K562 (cell line): ENCODE results near the gene ZNF544. TPM values are rescaled to one million over a fixed set of nuclear protein-coding genes. Genes with fewer than 3 reads are reported as not detected.
A peak's percentile ranks its signal among the peaks of the same experiment; 100 is the strongest.

Source experiments
- BACH1 ChIP-seq: fragments of 200-800 bp; sonication (Bioruptor generic); IDR thresholded peaks from 2 replicates; pipeline ENCODE4 v1.6.1; 2016; ENCODE audit warnings: missing genetic modification characterization, missing compliant biosample characterization
- CBFB ChIP-seq: sonication (generic); formaldehyde crosslinking; IDR thresholded peaks from 2 replicates; pipeline ENCODE4 v1.4.0; 2020; ENCODE audit warnings: mild to moderate bottlenecking, missing genetic modification reagents
- CHD4 ChIP-seq: fragments of 200-600 bp; sonication (generic); IDR thresholded peaks from 3 replicates; pipeline ENCODE4 v1.6.1; 2012; ENCODE audit warnings: low read depth, mild to moderate bottlenecking, mixed read lengths, low read length, inconsistent platforms; ENCODE audit not compliant: insufficient read depth, insufficient replicate concordance, poor library complexity, severe bottlenecking
- ELK3 ChIP-seq: fragments of 450-650 bp; formaldehyde crosslinking; IDR thresholded peaks from 2 replicates; pipeline ENCODE4 v1.4.0; 2020; ENCODE audit warnings: mild to moderate bottlenecking
- FOXK1 ChIP-seq: sonication (generic); formaldehyde crosslinking; IDR thresholded peaks from 2 replicates; pipeline ENCODE4 v1.8.0; 2022; ENCODE audit warnings: missing genetic modification reagents, mild to moderate bottlenecking, borderline replicate concordance
- GABPB2 ChIP-seq: fragments of 250-450 bp; sonication (Bioruptor Pico); conservative IDR thresholded peaks from 2 replicates; pipeline ENCODE4 v1.5.1; 2021; ENCODE audit warnings: mild to moderate bottlenecking
- HMG20B ChIP-seq: fragments of 250-450 bp; sonication (Bioruptor Pico); IDR thresholded peaks from 2 replicates; pipeline ENCODE4 v1.5.0; 2021; ENCODE audit warnings: mild to moderate bottlenecking
- MITF ChIP-seq: IDR thresholded peaks from 2 replicates; pipeline ENCODE4 v1.6.1; 2014; ENCODE audit warnings: antibody characterized with exemption
- NCOA4 ChIP-seq: fragments of 450-650 bp; IDR thresholded peaks from 2 replicates; pipeline ENCODE4 v1.6.1; 2018; ENCODE audit warnings: mild to moderate bottlenecking; ENCODE audit not compliant: partially characterized antibody
- RERE ChIP-seq: sonication (generic); formaldehyde crosslinking; IDR thresholded peaks from 2 replicates; pipeline ENCODE4 v1.8.0; 2023; ENCODE audit warnings: missing genetic modification reagents, mild to moderate bottlenecking, borderline replicate concordance
- TARDBP ChIP-seq: fragments of 450-650 bp; IDR thresholded peaks from 2 replicates; pipeline ENCODE4 v1.6.1; 2016
- THAP12 ChIP-seq: fragments of 250-450 bp; sonication (Bioruptor Pico); IDR thresholded peaks from 2 replicates; pipeline ENCODE4 v1.9.0; 2021; ENCODE audit warnings: mild to moderate bottlenecking, inconsistent platforms
- ZFP91 ChIP-seq: sonication (generic); formaldehyde crosslinking; IDR thresholded peaks from 2 replicates; pipeline ENCODE4 v1.8.0; 2022; ENCODE audit warnings: mild to moderate bottlenecking, missing genetic modification reagents
- ZNF232 ChIP-seq: sonication (generic); formaldehyde crosslinking; IDR thresholded peaks from 2 replicates; pipeline ENCODE4 v1.8.0; 2022; ENCODE audit warnings: mild to moderate bottlenecking, missing genetic modification reagents
- ZNF431 ChIP-seq: sonication (generic); formaldehyde crosslinking; IDR thresholded peaks from 2 replicates; pipeline ENCODE4 v1.8.0; 2022; ENCODE audit warnings: mild to moderate bottlenecking, missing genetic modification reagents
- ZNF445 ChIP-seq: fragments of 250-450 bp; sonication (Bioruptor Pico); IDR thresholded peaks from 2 replicates; pipeline ENCODE4 v1.4.0; 2020; ENCODE audit warnings: low read depth, mild to moderate bottlenecking, moderate library complexity
- polyA plus RNA-seq, 8 experiments: library from polyadenylated mRNA; depleted of rRNA in 4 of 8; stranded (reverse) in 5 of 8; unstranded in 3 of 8; fragments of >200 nt; fragmentation: Nextera tagmentation in 2 of 8; fragmentation: Illumina TruSeq in 1 of 8; extraction: Ambion mirVana in 2 of 8; extraction: Trizol in 1 of 8; gene quantifications; 2 replicates each; pipeline versions ENCODE4 v1.2.1 to v1.2.3, GENCODE V29; 2011 to 2014; ENCODE audit warnings: inconsistent platforms in 1 of 8, missing spikeins in 1 of 8
- total RNA-seq, 7 experiments: library from RNA; depleted of rRNA in 6 of 7; stranded (reverse); fragments of >200 nt in 6 of 7; fragmentation: Illumina TruSeq in 2 of 7; extraction: Trizol in 2 of 7; gene quantifications; 2 replicates each; pipeline versions ENCODE4 v1.2.1 to v1.2.3, GENCODE V29; 2011 to 2021; ENCODE audit warnings: low replicate concordance in 1 of 7

The ZNF544 gene
- total and polyA plus RNA-seq, 9 of the 15 experiments (the other 6 are each of a cell fraction or from before 2014, with no cell fraction given), result 23.6 to 59.0 (median 41.4) TPM

- TF ChIP-seq RERE (CRISPR knock-in tag) (no peak), NCOA4 (no peak), HMG20B (CRISPR knock-in tag) (no peak), GABPB2 (CRISPR knock-in tag) (no peak), FOXK1 (CRISPR knock-in tag) (no peak; the same call in 1 of the 2 replicates), BACH1 (tag) (no peak), CHD4 (no peak), ELK3 (no peak), ZFP91 (no peak), ZNF445 (CRISPR knock-in tag) (no peak), CBFB (CRISPR knock-in tag) (peak; percentile 37; the same call in 1 of the 2 replicates), ZNF232 (CRISPR knock-in tag) (no peak), THAP12 (CRISPR knock-in tag) (peak; percentile 34; the same call in 1 of the 2 replicates), TARDBP (0 out of 2 replicates have a peak, but pooled peaks have one; percentile 38), MITF (no peak), ZNF431 (CRISPR knock-in tag) (no peak; the same call in 1 of the 2 replicates)
These were observed 49.9 kb downstream of the ZNF544 start, which contains the start of gene ZNF8 (continued) for GRCh38 chr19:58278541-58279041.
